Gastrocnemius medialis (tissue), 4 donors: ENCODE results near the gene NSRP1. TPM values are rescaled to one million over a fixed set of nuclear protein-coding genes. Genes with fewer than 3 reads are reported as not detected.

Experiments used
- ATAC-seq, 2 donors: fragments of 150-250 bp; one replicate each; pipeline ENCODE4 v1.9.1; 2016
- DNase-seq, 2 donors: peaks; one replicate each; pipeline ENCODE4 v3.0.0-alpha.2; 2019
- H3K27ac ChIP-seq, 4 donors: fragments of 200-600 bp; sonication (generic); 1 replicate in 1 of 4; 2 replicates in 3 of 4; pipeline ENCODE4 v1.5.1; 2016 to 2018; ENCODE audit warnings: mild to moderate bottlenecking in 2 of 4, moderate library complexity in 1 of 4
- H3K27me3 ChIP-seq, 3 donors: fragments of 200-600 bp; sonication (generic) in 2 of 3; 1 replicate in 1 of 3; 2 replicates in 2 of 3; pipeline versions ENCODE4 v1.5.1 to v1.6.0; 2016 to 2019; ENCODE audit warnings: mild to moderate bottlenecking in 1 of 3, moderate library complexity in 1 of 3
- H3K36me3 ChIP-seq, 2 donors: fragments of 200-600 bp; sonication (generic) in 1 of 2; one replicate each; pipeline ENCODE4 v1.5.1; 2017 to 2018
- H3K4me1 ChIP-seq, 2 donors: fragments of 200-600 bp; sonication (generic) in 1 of 2; one replicate each; pipeline ENCODE4 v1.5.1; 2016 to 2017; ENCODE audit warnings: mild to moderate bottlenecking in 2 of 2
- H3K4me3 ChIP-seq, 4 donors: fragments of 200-600 bp; sonication (generic) in 3 of 4; 1 replicate in 1 of 4; 2 replicates in 3 of 4; pipeline ENCODE4 v1.5.1; 2016 to 2019; ENCODE audit warnings: mild to moderate bottlenecking in 2 of 4
- H3K9me3 ChIP-seq, 3 donors: fragments of 200-600 bp; sonication (generic) in 2 of 3; 1 replicate in 1 of 3; 2 replicates in 2 of 3; pipeline ENCODE4 v1.5.1; 2016 to 2019
- CTCF ChIP-seq, 5 experiments: fragments of 450-650 bp in 3 of 5; fragments of 200-600 bp in 2 of 5; sonication (generic) in 2 of 5; IDR thresholded peaks in 4 of 5; conservative IDR thresholded peaks in 1 of 5; 1 replicate in 4 of 5; 2 replicates in 1 of 5; pipeline ENCODE4 v1.5.1; 2016 to 2019; ENCODE audit warnings: antibody characterized with exemption in 5 of 5, mild to moderate bottlenecking in 3 of 5, moderate library complexity in 3 of 5
- POLR2A ChIP-seq, 2 donors: fragments of 450-650 bp; IDR thresholded peaks; one replicate each; pipeline ENCODE4 v1.6.1; 2017; ENCODE audit warnings: antibody characterized with exemption in 2 of 2, mild to moderate bottlenecking in 2 of 2, moderate library complexity in 2 of 2
- in situ Hi-C, 4 donors: fragments of 200-750 bp; cut with MboI; loops; one replicate each; pipeline versions ENCODE4 v1.15.0 to v1.8.0; 2017; ENCODE audit warnings: low sequenced_read_pairs in 4 of 4
- intact Hi-C: fragments of 100-400 bp; cut with DNase I; formaldehyde crosslinking; loops from one replicate; pipeline ENCODE4 v1.15.1; 2023; ENCODE audit warnings: low total_unique reads
- total RNA-seq, 4 donors: library from RNA; depleted of rRNA; stranded (reverse); fragments of >200 nt; gene quantifications; one replicate each; pipeline versions ENCODE4 v1.1.0 to v1.2.3, GENCODE V29; 2016

Gene NSRP1
- total RNA-seq, 4 donors from 2014 or later: 7.4 to 13.3 (median 11.0) TPM

GRCh38 chr17:30203471-30203981 is 86.9 kb downstream of the NSRP1 start:
- DNase-seq (no peak), ATAC-seq (no peak)
- H3K27me3 ChIP-seq: peaks cover 0 to 5% (median 4%) of the 10 kb centered on the region in 3 donors
- in situ Hi-C loops: no loop called here
- intact Hi-C loops: no loop called here
- H3K4me1 ChIP-seq: no peaks in the 10 kb centered on the region
- H3K27ac ChIP-seq: no peak overlapping the region
- no peak overlapping the region for H3K4me3 ChIP-seq
- H3K9me3 ChIP-seq: no peaks in the 10 kb centered on the region
- H3K36me3 ChIP-seq: no peaks in the 10 kb centered on the region
- no peak for TF ChIP-seq CTCF (IDR thresholded peaks at IDR 0.05 in 4 of 5, conservative IDR thresholded peaks at IDR 0.05 in 1 of 5)
- TF ChIP-seq POLR2A (IDR thresholded peaks at IDR 0.05): no peak

GRCh38 chr17:30207655-30208054 is 91.0 kb downstream of the NSRP1 start:
- ATAC-seq (no peak), DNase-seq (no peak)
- intact Hi-C loops (no loop called here), in situ Hi-C loops (no loop called here)
- Histone ChIP-seq H3K9me3 (no peaks in the 10 kb centered on the region), H3K27me3 (peaks cover 0 to 4% (median 0%) of the 10 kb centered on the region in 3 donors), H3K36me3 (no peaks in the 10 kb centered on the region), H3K4me3 (no peak overlapping the region), H3K27ac (no peak overlapping the region), H3K4me1 (no peaks in the 10 kb centered on the region)
- TF ChIP-seq CTCF (IDR thresholded peaks at IDR 0.05 in 4 of 5, conservative IDR thresholded peaks at IDR 0.05 in 1 of 5): no peak
- no peak for TF ChIP-seq POLR2A (IDR thresholded peaks at IDR 0.05)

GRCh38 chr17:30208214-30208613 is 91.6 kb downstream of the NSRP1 start:
- intact Hi-C loops: no loop called here

GRCh38 chr17:30209930-30210329 is 93.3 kb downstream of the NSRP1 start:
- Histone ChIP-seq H3K4me3 (no peak overlapping the region), H3K9me3 (no peaks in the 10 kb centered on the region), H3K27me3 (peaks cover 0 to 4% (median 0%) of the 10 kb centered on the region in 3 donors), H3K4me1 (no peaks in the 10 kb centered on the region), H3K36me3 (no peaks in the 10 kb centered on the region), H3K27ac (no peak overlapping the region)
- no peak for DNase-seq
- in situ Hi-C loops: no loop called here
- ATAC-seq: no peak
- intact Hi-C loops: no loop called here
- TF ChIP-seq POLR2A (IDR thresholded peaks at IDR 0.05): no peak
- TF ChIP-seq CTCF (IDR thresholded peaks at IDR 0.05 in 4 of 5, conservative IDR thresholded peaks at IDR 0.05 in 1 of 5): no peak

More at GRCh38 chr17:30208214-30208613, 91.6 kb downstream of the NSRP1 start:
- no peak for ATAC-seq
- Histone ChIP-seq H3K9me3 (no peaks in the 10 kb centered on the region), H3K4me3 (no peak overlapping the region), H3K27ac (no peak overlapping the region), H3K36me3 (no peaks in the 10 kb centered on the region), H3K27me3 (peaks cover 0 to 4% (median 0%) of the 10 kb centered on the region in 3 donors), H3K4me1 (no peaks in the 10 kb centered on the region)
- in situ Hi-C loops: no loop called here
- TF ChIP-seq CTCF (IDR thresholded peaks at IDR 0.05 in 4 of 5, conservative IDR thresholded peaks at IDR 0.05 in 1 of 5) (no peak), POLR2A (IDR thresholded peaks at IDR 0.05) (no peak)
- DNase-seq: no peak

GRCh38 chr17:30210366-30210765 is 93.8 kb downstream of the NSRP1 start:
- DNase-seq (no peak), ATAC-seq (no peak)
- intact Hi-C loops (no loop called here), in situ Hi-C loops (no loop called here)
- Histone ChIP-seq H3K36me3 (no peaks in the 10 kb centered on the region), H3K4me3 (no peak overlapping the region), H3K4me1 (no peaks in the 10 kb centered on the region), H3K9me3 (no peaks in the 10 kb centered on the region), H3K27me3 (peaks cover 0 to 4% (median 0%) of the 10 kb centered on the region in 3 donors), H3K27ac (no peak overlapping the region)
- TF ChIP-seq POLR2A (IDR thresholded peaks at IDR 0.05): no peak
- no peak for TF ChIP-seq CTCF (IDR thresholded peaks at IDR 0.05 in 4 of 5, conservative IDR thresholded peaks at IDR 0.05 in 1 of 5)
